Trophoblast cell (in vitro differentiated cells and primary cell): ENCODE data around the gene VGLL2. TPM values are rescaled to one million over a fixed set of nuclear protein-coding genes. Genes with fewer than 3 reads are reported as not detected.
A peak's percentile ranks its signal among the peaks of the same experiment; 100 is the strongest.

Experiments
- DNase-seq, 2 donors: peaks; one replicate each; pipeline ENCODE4 v3.0.0-alpha.2; 2016
- H2AFZ ChIP-seq: 2 replicates; pipeline ENCODE4 v1.6.1; 2013; ENCODE audit warnings: low read length, moderate library complexity, mild to moderate bottlenecking; ENCODE audit not compliant: insufficient read depth, poor library complexity
- H2AK5ac ChIP-seq: 2 replicates; pipeline ENCODE4 v1.6.1; 2013; ENCODE audit warnings: mild to moderate bottlenecking, low read length
- H2BK120ac ChIP-seq: 2 replicates; pipeline ENCODE4 v1.6.1; 2013; ENCODE audit warnings: low read length, mild to moderate bottlenecking, moderate library complexity; ENCODE audit not compliant: insufficient read depth, poor library complexity
- H2BK12ac ChIP-seq: 2 replicates; pipeline ENCODE4 v1.6.1; 2013; ENCODE audit warnings: mild to moderate bottlenecking, low read length, moderate library complexity
- H2BK5ac ChIP-seq: 2 replicates; pipeline ENCODE4 v1.6.1; 2013; ENCODE audit warnings: low read length, low read depth, moderate library complexity, mild to moderate bottlenecking; ENCODE audit not compliant: poor library complexity
- H3K14ac ChIP-seq: 2 replicates; pipeline ENCODE4 v1.6.1; 2013; ENCODE audit warnings: mild to moderate bottlenecking, low read length
- H3K18ac ChIP-seq: 2 replicates; pipeline ENCODE4 v1.6.1; 2013; ENCODE audit warnings: mild to moderate bottlenecking, low read length
- H3K23ac ChIP-seq: 2 replicates; pipeline ENCODE4 v1.6.1; 2013; ENCODE audit warnings: low read length
- H3K27ac ChIP-seq: 2 replicates; pipeline ENCODE4 v1.5.1; 2013; ENCODE audit warnings: low read depth, mild to moderate bottlenecking, inconsistent platforms, low read length, moderate library complexity
- H3K27me3 ChIP-seq: 2 replicates; pipeline ENCODE4 v1.6.1; 2013; ENCODE audit warnings: inconsistent platforms, mild to moderate bottlenecking, low read length, moderate library complexity; ENCODE audit not compliant: insufficient read depth
- H3K36me3 ChIP-seq, 2 experiments: 1 replicate in 1 of 2; 2 replicates in 1 of 2; pipeline ENCODE4 v1.6.1; 2013; ENCODE audit warnings: low read length in 2 of 2, mild to moderate bottlenecking in 2 of 2, moderate library complexity in 1 of 2; ENCODE audit not compliant: insufficient read depth in 2 of 2, control insufficient read depth in 1 of 2
- H3K4ac ChIP-seq: 2 replicates; pipeline ENCODE4 v1.6.1; 2013; ENCODE audit warnings: low read depth, mild to moderate bottlenecking, low read length, moderate library complexity
- H3K4me1 ChIP-seq, 2 experiments: 1 replicate in 1 of 2; 2 replicates in 1 of 2; pipeline ENCODE4 v1.6.1; 2013; ENCODE audit warnings: low read length in 2 of 2, mild to moderate bottlenecking in 2 of 2, moderate library complexity in 1 of 2; ENCODE audit not compliant: insufficient read depth in 2 of 2, control insufficient read depth in 1 of 2
- H3K4me2 ChIP-seq: 2 replicates; pipeline ENCODE4 v1.6.1; 2013; ENCODE audit warnings: inconsistent platforms, mild to moderate bottlenecking, low read length, moderate library complexity
- H3K4me3 ChIP-seq: 2 replicates; pipeline ENCODE4 v1.5.1; 2013; ENCODE audit warnings: mild to moderate bottlenecking, low read depth, low read length, inconsistent platforms
- H3K79me1 ChIP-seq: one replicate; pipeline ENCODE4 v1.6.1; 2013; ENCODE audit warnings: low read length
- H3K79me2 ChIP-seq: 2 replicates; pipeline ENCODE4 v1.6.1; 2013; ENCODE audit warnings: low read length, mild to moderate bottlenecking; ENCODE audit not compliant: control insufficient read depth, insufficient read depth, poor library complexity
- H3K9ac ChIP-seq: 2 replicates; pipeline ENCODE4 v1.6.1; 2013; ENCODE audit warnings: mild to moderate bottlenecking, low read length
- H3K9me3 ChIP-seq: 2 replicates; pipeline ENCODE4 v1.6.1; 2013; ENCODE audit warnings: low read depth, mild to moderate bottlenecking, control low read depth, inconsistent platforms, low read length; ENCODE audit not compliant: insufficient read depth
- H4K12ac ChIP-seq: 2 replicates; pipeline ENCODE4 v1.6.1; 2013; ENCODE audit warnings: low read depth, mild to moderate bottlenecking, low read length, moderate library complexity
- H4K8ac ChIP-seq: 2 replicates; pipeline ENCODE4 v1.6.1; 2013; ENCODE audit warnings: low read depth, mild to moderate bottlenecking, low read length, moderate library complexity
- H4K91ac ChIP-seq: one replicate; pipeline ENCODE4 v1.6.1; 2013; ENCODE audit warnings: low read depth, mild to moderate bottlenecking, low read length, moderate library complexity
- WGBS: extraction: QIAGEN DNeasy Blood & Tissue Kit; methylation state at CpG from one replicate; pipeline ENCODE4 v1.1.7; 2013; ENCODE audit warnings: missing lambda C conversion rate; ENCODE audit not compliant: insufficient read length, insufficient coverage; ENCODE audit errors: extremely low coverage; 5-methylcytosine and 5-hydroxymethylcytosine counted together
- polyA plus RNA-seq: library from polyadenylated mRNA; stranded (reverse); fragments of 200-250 nt; gene quantifications from 2 replicates; pipeline ENCODE4 v1.2.3, GENCODE V29; 2013

The VGLL2 gene
- not detected in 2 replicates for polyA plus RNA-seq

- H4K8ac ChIP-seq, result no peak within 1 kb of the TSS
- H2AFZ ChIP-seq, result peak within 1 kb of the TSS; percentile 45
- no peaks in the 10 kb centered on the region for H3K36me3 ChIP-seq
- no CpG with 5 or more reads among the region's 63 CpGs for WGBS
- peak within 1 kb of the TSS; percentile 75 for H3K4me2 ChIP-seq
- H3K4me3 ChIP-seq, result peak within 1 kb of the TSS; percentile 19
- H3K23ac ChIP-seq, result no peak within 1 kb of the TSS
- no peaks in the 10 kb centered on the region for H3K79me1 ChIP-seq
- H3K9me3 ChIP-seq, result peaks cover 7% of the 10 kb centered on the region
- H4K91ac ChIP-seq, result no peak within 1 kb of the TSS
- H3K27me3 ChIP-seq, result peaks cover 68% of the 10 kb centered on the region
- H3K79me2 ChIP-seq, result no peaks in the 10 kb centered on the region
- no peak within 1 kb of the TSS for H2BK5ac ChIP-seq
- no peak within 1 kb of the TSS for H3K4ac ChIP-seq
- no peak within 1 kb of the TSS for H3K9ac ChIP-seq
- H3K27ac ChIP-seq, result no peak within 1 kb of the TSS
- no peak within 1 kb of the TSS for H3K18ac ChIP-seq
- H2BK12ac ChIP-seq, result no peak within 1 kb of the TSS
- no peak within 1 kb of the TSS for H2AK5ac ChIP-seq
- H4K12ac ChIP-seq, result no peak within 1 kb of the TSS
- no peak within 1 kb of the TSS for H3K14ac ChIP-seq
- peaks cover 15% of the 10 kb centered on the region in 2 experiments for H3K4me1 ChIP-seq
- H2BK120ac ChIP-seq, result no peak within 1 kb of the TSS
- DNase-seq, result peak; percentile 33 to 55
Observed at GRCh38 chr6:117265410-117266256, at the start of gene VGLL2. VGLL2 (plus strand) TSS chr6:117265558; CDS start chr6:117265764, 206 bp downstream.

DNA sequence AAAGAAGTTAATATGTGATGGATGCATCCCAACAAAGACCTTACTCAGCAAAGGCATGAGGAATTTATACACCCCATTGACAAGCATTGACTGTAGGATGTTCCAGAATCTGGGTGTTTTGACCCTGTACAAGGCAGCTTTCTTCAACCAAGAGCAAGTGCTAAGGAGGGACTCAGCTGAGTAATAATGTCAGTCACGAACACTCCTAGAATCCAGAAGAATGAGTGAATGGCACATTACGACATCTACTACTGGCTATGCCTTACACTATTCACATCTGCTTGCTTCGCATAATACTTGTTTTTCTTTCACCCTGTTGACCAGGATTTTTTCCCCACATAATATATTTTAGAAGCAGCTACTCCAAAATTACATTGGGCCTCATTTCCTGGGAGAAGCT is 42.5 kb upstream of the VGLL2 start:
- H2BK120ac ChIP-seq, result no peak overlapping the region
- H2BK12ac ChIP-seq, result no peak overlapping the region
- H3K14ac ChIP-seq, result no peak overlapping the region
- no peak overlapping the region for H3K4ac ChIP-seq
- no peak overlapping the region for H4K8ac ChIP-seq
- no peaks in the 10 kb centered on the region for H3K4me1 ChIP-seq
- no peak overlapping the region for H4K91ac ChIP-seq
- H2AFZ ChIP-seq, result no peak overlapping the region
- peak in 1 of 2 donors; percentile 62 for DNase-seq
- H3K36me3 ChIP-seq, result no peaks in the 10 kb centered on the region
- no peaks in the 10 kb centered on the region for H3K79me2 ChIP-seq
- H3K4me3 ChIP-seq, result no peak overlapping the region
- no peak overlapping the region for H3K4me2 ChIP-seq
- H3K9me3 ChIP-seq, result no peaks in the 10 kb centered on the region
- no peak overlapping the region for H2BK5ac ChIP-seq
- no CpG with 5 or more reads among the region's 3 CpGs for WGBS
- H3K27ac ChIP-seq, result no peak overlapping the region
- H2AK5ac ChIP-seq, result no peak overlapping the region
- H3K79me1 ChIP-seq, result no peaks in the 10 kb centered on the region
- no peak overlapping the region for H4K12ac ChIP-seq
- no peak overlapping the region for H3K18ac ChIP-seq
- no peak overlapping the region for H3K9ac ChIP-seq
- H3K23ac ChIP-seq, result no peak overlapping the region
- H3K27me3 ChIP-seq, result no peaks in the 10 kb centered on the region

GRCh38 chr6:117226778-117227177 is 38.6 kb upstream of the VGLL2 start:
- Histone ChIP-seq H4K91ac (no peak overlapping the region), H3K9me3 (no peaks in the 10 kb centered on the region), H2AK5ac (no peak overlapping the region), H2BK12ac (no peak overlapping the region), H3K14ac (no peak overlapping the region), H4K8ac (no peak overlapping the region), H3K23ac (no peak overlapping the region), H3K27me3 (no peaks in the 10 kb centered on the region), H3K79me1 (no peaks in the 10 kb centered on the region), H2BK5ac (no peak overlapping the region), H3K4me2 (no peak overlapping the region), H3K4ac (no peak overlapping the region), H3K4me1 (no peaks in the 10 kb centered on the region), H2AFZ (no peak overlapping the region), H3K9ac (no peak overlapping the region), H3K79me2 (no peaks in the 10 kb centered on the region), H3K4me3 (no peak overlapping the region), H3K36me3 (no peaks in the 10 kb centered on the region), H3K18ac (no peak overlapping the region), H3K27ac (no peak overlapping the region), H2BK120ac (no peak overlapping the region), H4K12ac (no peak overlapping the region)
- no peak for DNase-seq
- no CpG with 5 or more reads among the region's 1 CpG for WGBS

- Histone ChIP-seq H2BK120ac (no peak overlapping the region), H3K4me2 (no peak overlapping the region), H3K9me3 (no peaks in the 10 kb centered on the region), H2AK5ac (no peak overlapping the region), H2AFZ (no peak overlapping the region), H4K91ac (no peak overlapping the region), H3K18ac (no peak overlapping the region), H2BK12ac (no peak overlapping the region), H2BK5ac (no peak overlapping the region), H3K27ac (no peak overlapping the region), H3K23ac (no peak overlapping the region), H3K36me3 (no peaks in the 10 kb centered on the region), H4K8ac (no peak overlapping the region), H3K79me2 (no peaks in the 10 kb centered on the region), H3K4ac (no peak overlapping the region), H3K79me1 (no peaks in the 10 kb centered on the region), H3K4me3 (no peak overlapping the region), H3K4me1 (no peaks in the 10 kb centered on the region), H3K27me3 (no peaks in the 10 kb centered on the region), H3K9ac (no peak overlapping the region), H3K14ac (no peak overlapping the region), H4K12ac (no peak overlapping the region)
- no peak for DNase-seq
- no CpG with 5 or more reads among the region's 3 CpGs for WGBS
Observed at GRCh38 chr6:117227245-117227962, 38.0 kb upstream of the VGLL2 start.
